SK-N-SH (cell line): ENCODE results near the gene ATP6V0E1.

Source experiments
- CTCF ChIP-seq: fragments of 200-600 bp; sonication (generic); IDR thresholded peaks from 2 replicates; pipeline ENCODE4 v1.6.1; 2017; ENCODE audit warnings: antibody characterized with exemption, mild to moderate bottlenecking, moderate library complexity
- MAX ChIP-seq: IDR thresholded peaks from 2 replicates; pipeline ENCODE4 v1.4.0; 2012; ENCODE audit warnings: low read depth
- RAD21 ChIP-seq: IDR thresholded peaks from 2 replicates; pipeline ENCODE4 v1.6.1; 2012; ENCODE audit warnings: mild to moderate bottlenecking, low read length
- SIN3A ChIP-seq: IDR thresholded peaks from 2 replicates; pipeline ENCODE4 v1.6.1; 2012; ENCODE audit warnings: low read depth, mild to moderate bottlenecking, low read length, moderate library complexity, borderline replicate concordance
- TAF1 ChIP-seq: IDR thresholded peaks from 2 replicates; pipeline ENCODE4 v1.6.1; 2012; ENCODE audit warnings: low read depth, mild to moderate bottlenecking, low read length, moderate library complexity, borderline replicate concordance
- TCF12 ChIP-seq: IDR thresholded peaks from 2 replicates; pipeline ENCODE4 v1.4.0; 2012
- YY1 ChIP-seq: IDR thresholded peaks from 2 replicates; pipeline ENCODE4 v1.4.0; 2012; ENCODE audit warnings: low read depth, mild to moderate bottlenecking
- TF ChIP-seq, protein P1 (sequence below): IDR thresholded peaks from 2 replicates; pipeline ENCODE4; 2012

- no peak for TF ChIP-seq RAD21
- no peak for TF ChIP-seq CTCF
- TF ChIP-seq, protein P1, sequence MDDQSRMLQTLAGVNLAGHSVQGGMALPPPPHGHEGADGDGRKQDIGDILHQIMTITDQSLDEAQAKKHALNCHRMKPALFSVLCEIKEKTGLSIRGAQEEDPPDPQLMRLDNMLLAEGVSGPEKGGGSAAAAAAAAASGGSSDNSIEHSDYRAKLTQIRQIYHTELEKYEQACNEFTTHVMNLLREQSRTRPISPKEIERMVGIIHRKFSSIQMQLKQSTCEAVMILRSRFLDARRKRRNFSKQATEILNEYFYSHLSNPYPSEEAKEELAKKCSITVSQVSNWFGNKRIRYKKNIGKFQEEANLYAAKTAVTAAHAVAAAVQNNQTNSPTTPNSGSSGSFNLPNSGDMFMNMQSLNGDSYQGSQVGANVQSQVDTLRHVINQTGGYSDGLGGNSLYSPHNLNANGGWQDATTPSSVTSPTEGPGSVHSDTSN: no peak
- no peak for TF ChIP-seq YY1
- TF ChIP-seq TCF12: no peak
- TF ChIP-seq SIN3A: no peak
- no peak for TF ChIP-seq MAX
- no peak for TF ChIP-seq TAF1
Measured at GRCh38 chr5:172990776-172991175, 7.2 kb downstream of the ATP6V0E1 start.
